ENCODE measurements around the gene INHA.

GRCh38 chr2:219538956-219539788 lies 32.9 kb upstream of the INHA start:
- no peak for TF ChIP-seq CTCF (IDR thresholded peaks at IDR 0.05)
- no peak for TF ChIP-seq POLR2AphosphoS5 (IDR thresholded peaks at IDR 0.05)
- TF ChIP-seq POLR2A (IDR thresholded peaks at IDR 0.05) = no peak
